GM12875 (cell line): ENCODE results near the gene COL13A1.

Experiments
- H3K4me3 ChIP-seq: one replicate; pipeline ENCODE4 v1.5.1; 2011; ENCODE audit warnings: low read depth, low read length, control low read depth
- TF ChIP-seq, protein P1 (sequence below): IDR thresholded peaks from 2 replicates; pipeline ENCODE4 v1.5.1; 2011; ENCODE audit warnings: low read depth, mild to moderate bottlenecking, control low read depth, inconsistent platforms, low read length, moderate library complexity, borderline replicate concordance; ENCODE audit not compliant: insufficient read depth

The COL13A1 gene

DNA sequence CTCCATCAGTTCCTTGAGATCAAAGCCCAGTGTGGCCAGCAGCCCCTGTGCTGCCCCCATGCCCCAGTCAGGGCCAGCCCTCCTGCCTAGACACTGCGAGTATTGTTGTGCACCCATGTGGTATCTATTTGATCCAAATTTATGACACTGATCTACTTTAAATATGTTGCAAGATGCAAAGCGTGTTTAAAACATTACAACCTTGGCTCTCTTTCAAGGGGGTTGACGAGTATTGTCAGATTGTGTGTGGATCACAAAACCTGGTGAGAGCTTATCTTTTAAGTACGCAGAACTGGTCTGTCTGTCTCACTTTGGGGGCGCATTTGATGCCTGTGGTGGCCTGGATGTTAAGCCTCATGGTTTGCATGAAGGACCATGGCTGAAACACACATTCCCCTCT lies 108.9 kb downstream of the COL13A1 start:
- no peak overlapping the region for H3K4me3 ChIP-seq
- TF ChIP-seq, protein P1, sequence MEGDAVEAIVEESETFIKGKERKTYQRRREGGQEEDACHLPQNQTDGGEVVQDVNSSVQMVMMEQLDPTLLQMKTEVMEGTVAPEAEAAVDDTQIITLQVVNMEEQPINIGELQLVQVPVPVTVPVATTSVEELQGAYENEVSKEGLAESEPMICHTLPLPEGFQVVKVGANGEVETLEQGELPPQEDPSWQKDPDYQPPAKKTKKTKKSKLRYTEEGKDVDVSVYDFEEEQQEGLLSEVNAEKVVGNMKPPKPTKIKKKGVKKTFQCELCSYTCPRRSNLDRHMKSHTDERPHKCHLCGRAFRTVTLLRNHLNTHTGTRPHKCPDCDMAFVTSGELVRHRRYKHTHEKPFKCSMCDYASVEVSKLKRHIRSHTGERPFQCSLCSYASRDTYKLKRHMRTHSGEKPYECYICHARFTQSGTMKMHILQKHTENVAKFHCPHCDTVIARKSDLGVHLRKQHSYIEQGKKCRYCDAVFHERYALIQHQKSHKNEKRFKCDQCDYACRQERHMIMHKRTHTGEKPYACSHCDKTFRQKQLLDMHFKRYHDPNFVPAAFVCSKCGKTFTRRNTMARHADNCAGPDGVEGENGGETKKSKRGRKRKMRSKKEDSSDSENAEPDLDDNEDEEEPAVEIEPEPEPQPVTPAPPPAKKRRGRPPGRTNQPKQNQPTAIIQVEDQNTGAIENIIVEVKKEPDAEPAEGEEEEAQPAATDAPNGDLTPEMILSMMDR, result no peak

DNA sequence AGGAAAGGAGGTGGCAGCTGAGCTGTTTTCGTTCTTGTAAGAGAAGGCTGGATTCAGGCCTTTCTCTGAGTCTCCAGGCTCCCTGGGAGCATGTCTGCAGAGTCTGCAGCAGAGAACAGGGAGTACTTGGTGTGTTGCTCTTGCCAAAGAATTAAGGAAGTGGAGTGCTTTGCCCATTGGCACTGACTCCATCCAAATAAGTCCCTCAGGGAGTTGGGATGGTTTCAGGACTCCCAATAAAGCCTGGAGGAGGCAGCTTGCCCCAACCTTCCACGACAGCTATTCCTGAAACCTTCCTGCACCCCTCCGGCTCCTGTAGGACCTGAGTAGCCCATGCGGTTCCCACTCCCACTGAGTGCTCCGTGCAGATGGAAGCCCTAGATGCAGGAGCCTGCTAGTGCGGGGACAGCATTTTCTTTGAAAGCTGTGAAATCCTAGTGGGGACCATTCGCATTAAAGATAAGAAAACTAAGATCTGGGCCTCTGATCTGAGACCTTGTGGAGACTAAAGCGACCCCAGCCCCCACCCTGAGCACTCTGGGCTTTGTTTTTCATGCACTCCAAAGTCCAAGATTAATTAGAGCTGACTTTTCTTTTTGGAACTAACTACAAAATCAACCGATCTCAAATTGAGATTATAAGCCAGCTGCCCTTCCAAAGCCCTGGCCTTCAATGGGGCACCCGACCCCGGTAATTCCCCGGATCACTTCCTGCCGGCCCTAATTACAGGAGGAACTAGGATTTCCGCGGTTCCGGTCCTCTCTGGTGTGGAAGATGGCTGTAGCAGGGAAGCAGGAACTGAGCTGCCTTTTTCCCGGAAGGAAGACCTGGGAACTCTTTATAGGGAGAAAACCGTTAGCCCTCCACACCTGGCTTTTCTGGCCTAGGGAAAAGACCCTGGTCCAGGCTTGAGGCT lies 110.2 kb downstream of the COL13A1 start:
- TF ChIP-seq, protein P1, result no peak
- H3K4me3 ChIP-seq, result no peak overlapping the region

- TF ChIP-seq, protein P1, result no peak
- H3K4me3 ChIP-seq, result no peak overlapping the region
Observed at GRCh38 chr10:69912589-69912988, 110.9 kb downstream of the COL13A1 start.

GRCh38 chr10:69913606-69914382 lies 112.1 kb downstream of the COL13A1 start:
- TF ChIP-seq, protein P1, result no peak
- no peak overlapping the region for H3K4me3 ChIP-seq

DNA sequence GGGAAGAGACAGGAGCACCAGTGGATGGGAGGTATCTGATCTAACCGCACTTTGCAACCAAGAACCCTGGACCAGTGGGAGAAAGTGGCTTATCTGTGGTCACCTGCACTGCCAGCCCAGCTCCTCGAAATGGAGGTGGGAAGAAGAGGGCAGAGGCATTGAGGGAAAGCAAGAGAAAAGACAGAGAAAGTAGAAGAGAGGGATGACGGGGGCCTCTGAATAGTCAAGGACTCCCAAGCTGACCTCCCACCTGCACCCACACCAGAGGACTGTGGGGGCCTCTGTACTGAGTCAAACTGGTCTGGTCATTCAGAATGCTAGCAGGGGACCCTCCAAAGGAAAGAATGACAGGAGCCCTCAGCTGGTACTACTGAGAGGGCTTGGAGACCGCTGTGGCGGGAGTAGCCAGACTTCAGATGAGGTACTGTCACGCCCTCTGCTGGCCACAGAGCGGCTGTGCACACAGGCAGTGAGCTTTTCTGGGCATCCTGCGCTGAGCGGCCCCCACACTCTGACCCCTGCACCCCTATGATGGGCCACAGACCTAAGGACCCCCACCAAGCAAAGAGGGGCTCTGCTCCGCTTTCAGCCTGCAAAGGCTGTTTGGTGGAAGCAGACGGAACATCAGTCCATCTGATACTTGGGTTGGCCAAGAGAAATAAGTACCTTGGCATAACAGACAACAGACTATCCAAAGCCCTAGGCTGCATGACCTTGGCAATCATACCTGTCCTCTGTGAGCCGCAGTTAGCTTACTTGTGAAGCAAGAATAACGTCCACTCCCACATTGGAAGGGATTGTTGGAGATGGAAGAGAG lies 112.9 kb downstream of the COL13A1 start:
- no peak overlapping the region for H3K4me3 ChIP-seq
- TF ChIP-seq, protein P1, result peak; percentile 93

- TF ChIP-seq, protein P1, result no peak
- no peak overlapping the region for H3K4me3 ChIP-seq
Observed at GRCh38 chr10:69915215-69915560, 113.5 kb downstream of the COL13A1 start.
